ENCODE measurements around the gene SCFD1.

SCFD1 gene

GRCh38 chr14:30757082-30757481 lies 135.0 kb downstream of the SCFD1 start:
- no peak for DNase-seq (ENCODE audit: low spot score)

DNA sequence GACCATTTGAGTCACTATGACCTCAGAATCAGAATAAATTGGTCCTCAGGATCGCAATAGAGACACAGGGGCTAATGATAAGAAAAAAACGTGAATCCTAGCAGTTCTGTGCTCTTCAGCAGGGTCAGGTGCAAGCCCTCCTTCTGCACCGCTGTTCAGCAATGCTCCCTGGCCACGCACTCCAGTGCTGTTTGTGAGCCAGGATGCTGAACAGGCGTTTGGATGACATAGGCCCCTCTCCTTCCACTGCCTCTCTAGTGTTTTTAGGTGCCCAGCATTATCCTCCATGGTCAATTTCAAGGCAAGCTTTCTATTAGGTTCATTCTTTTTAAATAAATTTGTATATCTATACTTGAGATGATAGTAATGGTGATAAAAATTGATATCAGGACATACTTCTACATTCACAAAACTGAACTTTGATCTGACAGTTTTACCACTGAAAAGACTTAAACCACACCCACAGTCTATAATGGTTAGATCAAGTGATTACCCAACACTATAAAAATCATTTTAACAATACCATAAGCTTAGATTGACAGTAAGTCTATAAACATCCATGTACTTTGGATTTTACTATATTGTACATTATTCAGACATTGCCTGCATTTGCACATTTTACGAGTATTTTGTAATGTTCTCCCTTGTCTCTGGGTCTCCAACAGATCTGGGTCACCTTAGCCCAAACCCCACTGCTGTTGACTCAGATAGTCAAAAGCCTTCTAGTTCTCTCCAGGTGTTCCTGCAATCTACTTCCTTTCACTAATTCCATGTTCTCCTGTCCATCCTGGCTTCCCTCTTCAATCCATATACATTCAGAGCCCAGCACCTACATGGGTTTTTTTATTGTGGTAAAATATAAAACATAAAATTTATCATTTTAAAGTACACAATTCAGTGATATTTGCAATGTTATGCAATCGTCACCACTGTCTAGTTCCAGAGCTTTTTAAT lies 137.3 kb downstream of the SCFD1 start:
- no peak for DNase-seq (ENCODE audit: low spot score)

GRCh38 chr14:30763891-30764290 lies 141.8 kb downstream of the SCFD1 start:
- DNase-seq (ENCODE audit: low spot score): no peak

GRCh38 chr14:30767624-30768023 lies 145.5 kb downstream of the SCFD1 start:
- DNase-seq (ENCODE audit: low spot score): no peak

- DNase-seq (ENCODE audit: low spot score): no peak
Measured at GRCh38 chr14:30768791-30769190, 146.7 kb downstream of the SCFD1 start.

- DNase-seq (ENCODE audit: low spot score): no peak
Measured at GRCh38 chr14:30770376-30770775, 148.3 kb downstream of the SCFD1 start.

DNA sequence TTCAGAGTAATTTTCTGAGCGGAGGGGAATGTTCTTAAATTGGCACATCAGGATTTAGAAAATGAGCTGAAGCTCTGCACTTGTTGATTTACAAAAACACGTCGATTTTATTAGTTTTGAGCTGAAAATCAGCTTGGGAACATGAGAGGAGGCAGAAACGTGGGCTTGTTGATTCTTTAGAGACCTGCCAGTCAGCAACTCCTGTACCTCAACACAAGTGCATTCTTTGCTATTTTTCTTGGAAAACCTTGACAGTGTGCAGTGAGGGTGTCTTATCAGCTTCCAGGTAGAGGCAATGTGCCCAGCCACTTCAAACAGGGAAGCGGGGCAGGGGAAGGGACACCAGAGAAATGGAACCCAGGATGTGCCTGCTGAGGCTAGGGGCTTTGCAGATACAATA lies 149.5 kb downstream of the SCFD1 start:
- no peak for DNase-seq (ENCODE audit: low spot score)

GRCh38 chr14:30779210-30779609 lies 157.1 kb downstream of the SCFD1 start:
- no peak for DNase-seq (ENCODE audit: low spot score)
